ENCODE data around the gene DAPK2.

Gene DAPK2

GRCh38 chr15:64052925-64053491 is 6.7 kb upstream of the DAPK2 start:
- DNase-seq = no peak

- DNase-seq = no peak
Measured at GRCh38 chr15:64051407-64052259, 5.3 kb upstream of the DAPK2 start.

- no peak for DNase-seq
Measured at GRCh38 chr15:64051093-64051402, 4.8 kb upstream of the DAPK2 start.

- DNase-seq = peak; percentile 84
Measured at GRCh38 chr15:64050281-64051092, 4.2 kb upstream of the DAPK2 start.

GRCh38 chr15:64048781-64049460 is 2.6 kb upstream of the DAPK2 start:
- DNase-seq = no peak

- DNase-seq = no peak
Measured at GRCh38 chr15:64045774-64046420, 388 bp downstream of the DAPK2 start.

GRCh38 chr15:64045101-64045435 is 1.2 kb downstream of the DAPK2 start:
- no peak for DNase-seq

- DNase-seq = no peak
Measured at GRCh38 chr15:64044300-64045100, 1.8 kb downstream of the DAPK2 start.

GRCh38 chr15:64038878-64039610 is 7.2 kb downstream of the DAPK2 start:
- no peak for DNase-seq

GRCh38 chr15:64037966-64038365 is 8.3 kb downstream of the DAPK2 start:
- DNase-seq = no peak

GRCh38 chr15:64037116-64037515 is 9.2 kb downstream of the DAPK2 start:
- no peak for DNase-seq

GRCh38 chr15:64035525-64035924 is 10.8 kb downstream of the DAPK2 start:
- DNase-seq = no peak

GRCh38 chr15:64034519-64034918 is 11.8 kb downstream of the DAPK2 start:
- no peak for DNase-seq

GRCh38 chr15:64032329-64032728 is 14.0 kb downstream of the DAPK2 start:
- DNase-seq = no peak

- DNase-seq = no peak
Measured at GRCh38 chr15:64030123-64030522, 16.2 kb downstream of the DAPK2 start.

GRCh38 chr15:64029633-64030032 is 16.7 kb downstream of the DAPK2 start:
- no peak for DNase-seq

GRCh38 chr15:64029110-64029509 is 17.2 kb downstream of the DAPK2 start:
- DNase-seq = no peak

GRCh38 chr15:64026591-64026990 is 19.7 kb downstream of the DAPK2 start:
- DNase-seq = no peak

GRCh38 chr15:64024172-64025050 is 21.9 kb downstream of the DAPK2 start:
- no peak for DNase-seq

- no peak for DNase-seq
Measured at GRCh38 chr15:64023220-64023619, 23.1 kb downstream of the DAPK2 start.
